Activated CD8-positive, alpha-beta T cell treated with anti-CD3 and anti-CD28 coated beads for 36 hours (primary cell): Measurements from ENCODE around the gene ACTL7B. TPM values are rescaled to one million over a fixed set of nuclear protein-coding genes. Genes with fewer than 3 reads are reported as not detected.

Source experiments
- ATAC-seq: fragments of 200-7000 bp; cut with Tn5 transposase; one replicate; pipeline ENCODE4 v1.10.0; 2021; ENCODE audit warnings: mild to moderate bottlenecking, moderate library complexity
- CTCF ChIA-PET: fragments of 350-600 bp; sonication (Branson Sonifier 250); formaldehyde crosslinking; loops from one replicate; lab custom pipeline; 2021; ENCODE audit warnings: antibody characterized with exemption; lab: Charles Lee
- POLR2A ChIA-PET: fragments of 350-600 bp; sonication (Branson Sonifier 250); formaldehyde crosslinking; loops from one replicate; lab custom pipeline; 2021; ENCODE audit warnings: antibody characterized with exemption; lab: Charles Lee
- DNase-seq: peaks from one replicate; pipeline ENCODE4 v3.0.0-alpha.2; 2020
- H3K27ac Mint-ChIP-seq: one replicate; pipeline ENCODE4 v1.8.0; 2021; ENCODE audit warnings: mild to moderate bottlenecking, mixed read lengths
- H3K27me3 Mint-ChIP-seq: one replicate; pipeline ENCODE4 v1.8.0; 2021; ENCODE audit warnings: mixed read lengths
- H3K36me3 Mint-ChIP-seq: one replicate; pipeline ENCODE4 v1.8.0; 2021; ENCODE audit warnings: low read depth, mixed read lengths
- H3K4me1 Mint-ChIP-seq: one replicate; pipeline ENCODE4 v1.8.0; 2021; ENCODE audit warnings: low read depth, mixed read lengths
- H3K4me3 Mint-ChIP-seq: one replicate; pipeline ENCODE4 v1.8.0; 2021; ENCODE audit warnings: mild to moderate bottlenecking, moderate library complexity, mixed read lengths
- H3K9me3 Mint-ChIP-seq: one replicate; pipeline ENCODE4 v1.8.0; 2021; ENCODE audit warnings: mixed read lengths
- CTCF ChIP-seq: fragments of 200-600 bp; IDR thresholded peaks from one replicate; pipeline ENCODE4 v1.8.0; 2022; ENCODE audit warnings: antibody characterized with exemption, mild to moderate bottlenecking
- intact Hi-C: fragments of 100-400 bp; cut with micrococcal nuclease; formaldehyde crosslinking; loops from one replicate; pipeline ENCODE4 v1.10.0; 2022
- total RNA-seq, 2 experiments: library from RNA; stranded (reverse); gene quantifications; one replicate each; pipeline ENCODE4 v1.2.3, GENCODE V29; 2021

The ACTL7B gene
- total RNA-seq, 2 experiments from 2014 or later: not detected

GRCh38 chr9:108885643-108886348, 30.0 kb upstream of the ACTL7B start:
- ATAC-seq: peak; percentile 100
- Mint-ChIP-seq H3K27ac (peak overlapping the region; percentile 94), H3K36me3 (peaks cover 41% of the 10 kb centered on the region), H3K9me3 (no peaks in the 10 kb centered on the region), H3K4me1 (peaks cover 17% of the 10 kb centered on the region), H3K4me3 (peak overlapping the region; percentile 59), H3K27me3 (no peaks in the 10 kb centered on the region)
- peak; percentile 84 for DNase-seq
- no peak for TF ChIP-seq CTCF
- CTCF ChIA-PET: interaction anchor here (0.9 to 1.1 kb wide), 2 partner anchors 14 to 48 kb away, joined by 3 to 4 read pairs; partner anchors contain the start of genes ABITRAM and ELP1
- intact Hi-C loops: no loop called here
- POLR2A ChIA-PET: interaction anchor here (0.9 to 1.1 kb wide), 2 partner anchors 9 to 19 kb away, joined by 3 read pairs; no protein-coding TSS in a partner anchor

GRCh38 chr9:108884701-108885100, 28.9 kb upstream of the ACTL7B start:
- Mint-ChIP-seq H3K9me3 (no peaks in the 10 kb centered on the region), H3K27me3 (no peaks in the 10 kb centered on the region), H3K36me3 (peaks cover 36% of the 10 kb centered on the region), H3K4me3 (peak overlapping the region; percentile 36), H3K27ac (peak overlapping the region; percentile 43), H3K4me1 (peaks cover 17% of the 10 kb centered on the region)
- ChIA-PET POLR2A (no interaction called here), CTCF (no interaction called here)
- ATAC-seq (no peak), DNase-seq (no peak)
- intact Hi-C loops: no loop called here
- no peak for TF ChIP-seq CTCF

- Mint-ChIP-seq H3K36me3 (peaks cover 48% of the 10 kb centered on the region), H3K9me3 (no peaks in the 10 kb centered on the region), H3K27me3 (no peaks in the 10 kb centered on the region), H3K4me1 (peaks cover 17% of the 10 kb centered on the region), H3K27ac (no peak overlapping the region), H3K4me3 (no peak overlapping the region)
- CTCF ChIA-PET: no interaction called here
- no peak for TF ChIP-seq CTCF
- POLR2A ChIA-PET: no interaction called here
- no peak for ATAC-seq
- intact Hi-C loops: no loop called here
- DNase-seq: no peak
Observed at GRCh38 chr9:108883085-108883484, 27.3 kb upstream of the ACTL7B start.

GRCh38 chr9:108882052-108882888, 26.5 kb upstream of the ACTL7B start:
- no peak for TF ChIP-seq CTCF
- ATAC-seq: no peak
- DNase-seq: no peak
- H3K27ac Mint-ChIP-seq: peak overlapping the region; percentile 28
- peaks cover 17% of the 10 kb centered on the region for H3K4me1 Mint-ChIP-seq
- CTCF ChIA-PET: no interaction called here
- no peak overlapping the region for H3K4me3 Mint-ChIP-seq
- no peaks in the 10 kb centered on the region for H3K27me3 Mint-ChIP-seq
- H3K36me3 Mint-ChIP-seq: peaks cover 50% of the 10 kb centered on the region
- POLR2A ChIA-PET: no interaction called here
- H3K9me3 Mint-ChIP-seq: no peaks in the 10 kb centered on the region
- intact Hi-C loops: no loop called here
